GM18858 (cell line): ENCODE results near the gene CD2.
"Not testable (repeated sequence)": the region's sequence is repeated elsewhere in the genome, so short reads cannot be mapped to it uniquely, and the experiment has no call there.

Experiments used
- ATAC-seq: cut with Tn5 transposase; IDR thresholded peaks from one replicate; pipeline ENCODE4 v1.9.1; 2021; ENCODE audit not compliant: unreplicated experiment

The CD2 gene

GRCh38 chr1:116756092-116756491 is 1.9 kb downstream of the CD2 start:
- not testable (repeated sequence) for ATAC-seq

GRCh38 chr1:116758456-116758815 is 4.2 kb downstream of the CD2 start:
- ATAC-seq: not testable (repeated sequence)

GRCh38 chr1:116759636-116760035 is 5.4 kb downstream of the CD2 start:
- no peak for ATAC-seq

GRCh38 chr1:116760487-116760886 is 6.3 kb downstream of the CD2 start:
- no peak for ATAC-seq

- no peak for ATAC-seq
These were observed 6.9 kb downstream of the CD2 start for GRCh38 chr1:116760996-116761665.

GRCh38 chr1:116762281-116762680 is 8.1 kb downstream of the CD2 start:
- ATAC-seq: no peak

GRCh38 chr1:116762781-116763115 is 8.5 kb downstream of the CD2 start:
- no peak for ATAC-seq

- ATAC-seq: no peak
These were observed 9.0 kb downstream of the CD2 start for GRCh38 chr1:116763116-116763786.

- no peak for ATAC-seq
These were observed 9.7 kb downstream of the CD2 start for GRCh38 chr1:116763787-116764465.

GRCh38 chr1:116764466-116764898 is 10.3 kb downstream of the CD2 start:
- no peak for ATAC-seq

- ATAC-seq: no peak
These were observed 11.0 kb downstream of the CD2 start for GRCh38 chr1:116764906-116765862.

- no peak for ATAC-seq
These were observed 11.7 kb downstream of the CD2 start for GRCh38 chr1:116765962-116766361.

- no peak for ATAC-seq
These were observed 12.6 kb downstream of the CD2 start for GRCh38 chr1:116766616-116767469.

GRCh38 chr1:116767782-116768382 is 13.7 kb downstream of the CD2 start:
- no peak for ATAC-seq

- ATAC-seq: no peak
These were observed 14.3 kb downstream of the CD2 start for GRCh38 chr1:116768416-116769103.

- ATAC-seq: no peak
These were observed 14.8 kb downstream of the CD2 start for GRCh38 chr1:116769104-116769452.

- peak; percentile 82 for ATAC-seq
These were observed 15.3 kb downstream of the CD2 start for GRCh38 chr1:116769561-116769977.

- no peak for ATAC-seq
These were observed 15.8 kb downstream of the CD2 start for GRCh38 chr1:116769994-116770393.

- no peak for ATAC-seq
These were observed 16.4 kb downstream of the CD2 start for GRCh38 chr1:116770625-116771024.
